Measurements from ENCODE around the gene HNRNPAB.
"Not testable (repeated sequence)": the region's sequence is repeated elsewhere in the genome, so short reads cannot be mapped to it uniquely, and the experiment has no call there.

HNRNPAB gene

GRCh38 chr5:178247481-178248456 lies 43.4 kb downstream of the HNRNPAB start:
- DNase-seq = peak; percentile 10

GRCh38 chr5:178248750-178249149 lies 44.4 kb downstream of the HNRNPAB start:
- no peak for DNase-seq

- DNase-seq = no peak
Observed at GRCh38 chr5:178249191-178249989, 45.1 kb downstream of the HNRNPAB start.

- no peak for DNase-seq
Observed at GRCh38 chr5:178250263-178250662, 45.9 kb downstream of the HNRNPAB start.

- no peak for DNase-seq
Observed at GRCh38 chr5:178252258-178252657, 47.9 kb downstream of the HNRNPAB start.

- DNase-seq = not testable (repeated sequence)
Observed at GRCh38 chr5:178253632-178254031, 49.3 kb downstream of the HNRNPAB start.

- DNase-seq = no peak
Observed at GRCh38 chr5:178256746-178257145, 52.4 kb downstream of the HNRNPAB start.

GRCh38 chr5:178257650-178258049 lies 53.3 kb downstream of the HNRNPAB start:
- DNase-seq = no peak

GRCh38 chr5:178259623-178260536 lies 55.5 kb downstream of the HNRNPAB start:
- DNase-seq = no peak
